HepG2 (cell line): ENCODE measurements around the gene ATP6V1G2. TPM values are rescaled to one million over a fixed set of nuclear protein-coding genes. Genes with fewer than 3 reads are reported as not detected.

Experiments used
- ARID5B ChIP-seq: IDR thresholded peaks from 2 replicates; pipeline ENCODE4 v1.4.0; 2020; ENCODE audit warnings: mild to moderate bottlenecking, missing genetic modification reagents
- ATF5 ChIP-seq: sonication (generic); formaldehyde crosslinking; IDR thresholded peaks from 2 replicates; pipeline ENCODE4 v1.4.0; 2020; ENCODE audit warnings: mild to moderate bottlenecking, low read depth, missing genetic modification reagents
- KMT2A ChIP-seq: sonication (generic); formaldehyde crosslinking; IDR thresholded peaks from 2 replicates; pipeline ENCODE4 v1.4.0; 2020; ENCODE audit warnings: missing genetic modification reagents
- NCOA1 ChIP-seq: sonication (generic); formaldehyde crosslinking; IDR thresholded peaks from 2 replicates; pipeline ENCODE4 v1.9.0; 2021; ENCODE audit warnings: missing genetic modification reagents
- SNAPC4 ChIP-seq: sonication (generic); formaldehyde crosslinking; IDR thresholded peaks from 2 replicates; pipeline ENCODE4 v1.4.0; 2020; ENCODE audit warnings: mild to moderate bottlenecking, missing genetic modification reagents
- TEAD3 ChIP-seq: optimal IDR thresholded peaks from 2 replicates; pipeline ENCODE3; 2016; ENCODE audit warnings: borderline replicate concordance
- ZNF224 ChIP-seq: sonication (generic); formaldehyde crosslinking; IDR thresholded peaks from 2 replicates; pipeline ENCODE4 v1.5.0; 2020; ENCODE audit warnings: mild to moderate bottlenecking, missing genetic modification reagents
- ZNF234 ChIP-seq: sonication (generic); formaldehyde crosslinking; conservative IDR thresholded peaks from 2 replicates; pipeline ENCODE4 v1.5.1; 2020; ENCODE audit warnings: mild to moderate bottlenecking, missing genetic modification reagents
- ZNF512 ChIP-seq: sonication (generic); formaldehyde crosslinking; IDR thresholded peaks from 2 replicates; pipeline ENCODE4 v1.4.0; 2020; ENCODE audit warnings: mild to moderate bottlenecking, missing genetic modification reagents
- ZNF839 ChIP-seq: sonication (generic); formaldehyde crosslinking; IDR thresholded peaks from 2 replicates; pipeline ENCODE4 v1.4.0; 2020; ENCODE audit warnings: missing genetic modification reagents, mild to moderate bottlenecking, borderline replicate concordance
- ZNF883 ChIP-seq: sonication (generic); formaldehyde crosslinking; IDR thresholded peaks from 2 replicates; pipeline ENCODE4 v1.5.1; 2020; ENCODE audit warnings: mild to moderate bottlenecking, missing genetic modification reagents; ENCODE audit errors: not compliant biosample characterization
- polyA plus RNA-seq, 8 experiments: library from polyadenylated mRNA; depleted of rRNA in 3 of 8; stranded (reverse) in 7 of 8; unstranded in 1 of 8; fragments of >200 nt; fragmentation: Illumina TruSeq in 4 of 8; extraction: Trizol in 4 of 8; gene quantifications; 2 replicates each; pipeline versions ENCODE4 v1.2.1 to v1.2.3, GENCODE V29; 2011 to 2016; ENCODE audit warnings: low read depth in 4 of 8, missing spikeins in 1 of 8, mixed read lengths in 1 of 8; ENCODE audit not compliant: insufficient read depth in 1 of 8
- total RNA-seq, 5 experiments: library from RNA; depleted of rRNA; stranded (reverse); fragments of >200 nt; fragmentation: Illumina TruSeq; extraction: Trizol; gene quantifications; 2 replicates each; pipeline ENCODE4 v1.2.3, GENCODE V29; 2016; ENCODE audit warnings: low read depth in 1 of 5

The ATP6V1G2 gene
- total and polyA plus RNA-seq, 2 of the 13 experiments (the other 11 are each of a cell fraction or from before 2014, with no cell fraction given), result 0.27 to 0.83 TPM

GRCh38 chr6:31497531-31498476 is 48.6 kb downstream of the ATP6V1G2 start, which contains the start of gene MICB (continued):
- TF ChIP-seq ARID5B (CRISPR knock-in tag) (peak; percentile 32; the same call in 1 of the 2 replicates), ATF5 (CRISPR knock-in tag) (no peak), ZNF224 (0 out of 2 replicates have a peak, but pooled peaks have one; percentile 63), SNAPC4 (peak; percentile 64; the same call in 1 of the 2 replicates), ZNF839 (CRISPR knock-in tag) (0 out of 2 replicates have a peak, but pooled peaks have one; percentile 24), ZNF512 (no peak), ZNF883 (peak; percentile 54), KMT2A (CRISPR knock-in tag) (peak; percentile 28; the same call in 1 of the 2 replicates), NCOA1 (CRISPR knock-in tag) (no peak), TEAD3 (peak; percentile 52), ZNF234 (CRISPR knock-in tag) (0 out of 2 replicates have a peak, but pooled peaks have one; percentile 42)
